HG03095 (cell line): ENCODE measurements around the gene ZNF436.

Source experiments
- ATAC-seq: cut with Tn5 transposase; IDR thresholded peaks from one replicate; pipeline ENCODE4 v1.9.1; 2021; ENCODE audit warnings: moderate library complexity; ENCODE audit not compliant: unreplicated experiment

Gene ZNF436

DNA sequence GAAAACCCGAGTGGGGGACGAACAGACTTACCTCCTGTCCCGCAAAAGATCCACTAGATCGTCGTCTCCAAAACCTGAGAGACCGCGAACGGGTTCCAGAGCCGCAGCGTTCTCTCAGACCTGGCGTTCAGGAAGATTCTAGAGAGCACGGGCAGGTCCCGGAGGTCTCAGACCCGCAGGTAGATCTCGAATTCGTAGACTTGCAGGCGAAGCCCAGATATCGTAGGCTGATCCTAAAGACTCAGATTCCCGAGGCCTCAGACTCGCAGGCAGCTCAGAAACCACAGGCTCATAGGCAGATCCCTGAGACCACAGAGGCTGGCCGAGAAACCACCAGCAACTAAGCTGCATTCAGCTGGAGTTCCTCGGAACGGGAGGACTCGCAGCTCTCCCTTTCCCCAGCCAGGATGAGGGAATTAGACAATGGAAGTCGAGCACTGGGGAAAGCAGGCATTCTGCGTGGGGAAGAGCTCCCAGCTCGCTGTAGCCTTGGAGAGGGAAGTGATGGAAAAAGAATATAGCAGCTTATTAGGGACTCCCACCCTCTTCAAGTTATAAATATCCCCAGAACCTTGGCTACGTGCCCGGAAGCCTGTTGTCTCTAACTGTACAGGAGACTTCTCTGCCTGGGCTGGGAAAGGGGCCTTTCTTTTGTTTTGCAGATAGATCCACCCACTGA is at the start of gene ZNF436:
Gene ZNF436, minus strand, starts transcription at position 502 of the 679 bp plus-strand sequence. CDS start 1,831 bp downstream, outside the sequence.
- ATAC-seq = no peak

DNA sequence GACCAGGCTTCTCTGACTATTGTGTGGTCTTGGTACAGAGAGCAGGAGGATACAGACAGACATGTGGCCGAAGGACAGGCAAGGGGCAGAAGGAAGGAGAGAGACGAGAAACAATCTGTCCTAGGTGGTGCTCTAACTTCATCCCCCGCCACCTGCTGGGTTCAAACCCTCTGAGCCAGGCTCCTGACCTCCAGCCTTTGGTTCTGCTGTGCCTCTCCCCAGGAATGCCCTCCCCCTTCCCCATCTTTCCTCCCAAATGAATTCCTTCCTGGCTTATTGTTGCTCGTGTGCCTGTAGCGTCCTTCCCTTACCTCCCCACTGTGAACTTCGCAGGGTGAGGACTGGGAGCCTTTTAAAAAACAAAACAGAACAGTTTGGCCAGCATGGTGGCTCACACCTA is 49.5 kb upstream of the ZNF436 start:
- no peak for ATAC-seq

DNA sequence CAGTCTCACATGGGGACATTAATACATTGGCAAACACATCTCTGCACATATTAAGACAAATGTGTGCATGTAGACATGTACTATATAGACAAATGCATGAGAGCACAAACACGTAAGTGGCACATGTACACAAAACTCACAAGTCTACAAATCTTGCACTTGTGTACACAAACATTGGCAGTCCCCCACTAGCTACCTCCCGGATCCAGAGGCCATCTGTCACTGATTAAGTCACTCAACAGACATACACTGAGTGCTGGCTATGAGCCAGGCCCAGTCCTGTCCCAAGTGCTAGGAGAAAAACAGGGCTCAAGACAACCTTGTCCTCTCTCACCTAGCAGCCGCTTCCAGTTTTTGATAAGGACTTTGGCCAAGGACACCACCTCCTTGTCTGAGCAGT is 47.9 kb upstream of the ZNF436 start:
- no peak for ATAC-seq

DNA sequence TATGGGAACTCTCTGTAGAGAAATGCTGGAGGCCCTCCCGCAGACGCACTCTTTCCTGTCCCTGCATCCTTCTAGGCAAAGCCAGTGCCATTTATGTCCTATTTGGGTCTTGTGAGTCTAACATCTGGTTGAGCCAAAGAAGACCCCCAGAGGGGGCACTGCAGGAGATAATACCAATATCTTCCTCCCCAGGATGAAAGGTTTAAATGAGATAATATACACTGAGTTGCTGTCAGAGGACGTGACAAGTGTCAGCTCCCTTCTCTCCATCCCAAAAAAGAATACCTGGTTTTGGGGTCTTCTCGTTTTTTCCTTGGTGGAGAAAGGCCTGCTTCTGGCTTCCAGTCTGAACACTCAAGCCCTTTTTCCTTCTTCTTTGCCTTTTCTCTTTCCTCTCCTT is 47.3 kb upstream of the ZNF436 start:
- ATAC-seq = no peak

DNA sequence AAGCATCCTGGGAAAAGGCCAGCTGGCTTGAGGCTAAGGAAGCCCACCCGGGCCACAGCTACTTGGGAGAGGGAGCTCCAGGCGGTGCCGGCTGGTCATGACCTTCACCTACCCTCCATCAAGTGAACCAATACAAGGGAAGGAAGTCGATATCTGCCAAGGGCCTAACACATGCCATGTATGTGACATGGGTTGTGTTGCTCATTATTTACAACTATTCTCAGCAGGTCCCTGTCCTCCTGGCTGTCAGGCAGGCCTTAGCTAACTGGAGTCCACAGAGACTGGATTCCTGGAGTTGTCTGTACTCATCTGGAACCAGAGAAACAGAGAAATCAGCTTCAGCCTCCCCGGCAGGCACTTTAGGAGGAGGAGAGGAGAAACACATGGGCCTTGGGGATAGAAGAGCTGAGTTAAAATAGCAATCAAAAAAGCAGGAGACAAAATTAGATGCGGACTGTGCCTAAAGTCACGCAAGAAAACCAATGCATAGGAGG is 39.2 kb upstream of the ZNF436 start:
- ATAC-seq = no peak

DNA sequence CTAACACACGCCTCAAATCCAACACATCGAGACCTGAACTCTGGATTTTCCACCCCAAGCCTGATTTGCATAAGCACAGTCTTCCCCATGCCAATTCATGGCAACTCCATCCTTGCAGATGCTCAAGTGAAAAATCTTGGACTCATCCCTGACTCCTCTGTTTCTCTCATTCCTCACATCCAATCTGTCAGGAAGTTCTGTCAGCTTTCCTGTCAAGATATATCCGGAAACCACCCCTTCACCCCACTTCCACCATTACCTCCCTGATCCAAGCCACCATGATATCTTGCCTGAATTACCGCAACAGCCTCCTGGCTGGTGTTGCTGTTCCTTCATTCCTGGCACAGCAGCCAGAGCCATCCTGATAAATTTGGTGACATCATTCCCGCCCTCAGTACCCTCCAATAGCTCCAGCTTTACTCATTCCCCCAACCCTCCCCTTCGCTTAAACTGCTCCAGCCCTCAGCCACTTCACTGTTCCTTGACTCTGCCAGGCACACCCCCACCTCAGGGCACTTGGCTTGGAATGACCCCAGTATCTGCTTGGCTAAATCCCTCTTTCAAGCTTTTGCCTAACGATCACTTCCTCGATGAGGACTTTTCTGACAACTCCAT is 37.5 kb upstream of the ZNF436 start:
- no peak for ATAC-seq

DNA sequence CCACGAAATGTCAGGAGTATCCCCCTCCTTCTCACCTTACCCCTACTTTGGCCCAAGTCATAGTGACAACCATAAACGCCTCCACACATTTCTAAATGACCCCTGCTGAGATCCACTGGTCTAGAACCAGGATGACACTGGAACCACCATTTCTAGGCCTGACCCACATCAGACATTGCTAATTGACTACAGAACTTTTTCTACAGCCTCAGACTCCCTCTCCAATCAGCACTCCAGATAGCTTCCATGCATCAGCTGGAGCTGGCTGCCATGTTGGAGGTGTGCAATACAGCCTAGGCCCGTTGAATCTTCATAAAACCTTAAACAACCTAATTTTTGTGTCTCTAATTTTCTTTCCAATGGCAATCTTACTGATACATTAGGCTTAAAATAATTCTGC is 36.3 kb upstream of the ZNF436 start:
- ATAC-seq = no peak

DNA sequence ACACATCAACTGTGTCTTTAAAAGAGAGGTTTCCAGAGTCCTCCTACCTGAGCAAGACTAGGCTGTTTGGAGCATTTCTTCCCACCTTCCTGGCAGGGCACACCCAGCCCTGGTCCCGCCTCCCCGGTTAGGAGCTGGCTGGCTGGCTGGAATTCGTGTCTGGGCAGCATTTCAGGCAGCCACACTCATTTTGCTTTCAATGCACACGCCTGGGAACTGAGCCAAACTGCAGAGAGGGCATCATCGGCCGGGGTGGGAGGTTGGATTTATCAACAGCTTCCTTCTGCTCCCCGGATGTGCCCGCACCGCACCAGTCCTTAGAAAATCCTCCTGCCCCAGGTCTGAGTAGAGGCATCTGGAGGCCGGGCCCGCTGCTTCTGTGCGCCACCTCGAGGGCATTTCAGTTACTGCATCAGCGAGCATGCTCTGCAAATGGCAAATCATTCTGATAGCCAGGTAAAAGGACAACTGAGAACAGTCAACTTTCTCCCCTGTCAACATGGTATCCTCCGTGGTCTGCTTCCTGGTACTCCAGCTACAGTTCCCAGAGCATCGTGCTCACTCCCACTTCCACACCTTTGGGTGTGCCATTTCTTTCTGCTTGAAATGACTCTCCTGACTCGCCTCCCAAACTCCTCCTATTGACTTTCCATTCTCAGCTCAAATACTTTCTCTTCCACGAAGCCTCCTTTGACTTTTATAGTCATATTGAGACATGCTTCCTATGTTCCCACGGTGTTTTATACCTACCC is 34.3 kb upstream of the ZNF436 start:
- no peak for ATAC-seq

DNA sequence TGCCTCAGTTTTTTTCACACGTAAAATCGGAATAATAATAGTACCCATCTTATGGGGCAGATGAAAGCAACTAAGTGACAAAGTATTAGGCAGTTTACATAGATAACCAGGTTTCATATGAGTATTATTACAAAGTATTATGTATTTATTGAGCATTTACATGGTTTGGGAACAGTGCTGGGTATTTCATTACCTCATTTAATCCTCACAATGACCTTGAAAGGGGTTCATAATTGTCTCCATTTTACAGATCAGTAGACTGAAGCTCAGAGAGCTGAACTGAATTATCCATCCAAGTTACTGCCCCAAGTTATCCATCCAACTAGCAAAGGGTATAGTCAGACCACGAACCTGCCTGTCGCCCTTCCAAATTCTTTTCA is 33.7 kb upstream of the ZNF436 start:
- no peak for ATAC-seq

DNA sequence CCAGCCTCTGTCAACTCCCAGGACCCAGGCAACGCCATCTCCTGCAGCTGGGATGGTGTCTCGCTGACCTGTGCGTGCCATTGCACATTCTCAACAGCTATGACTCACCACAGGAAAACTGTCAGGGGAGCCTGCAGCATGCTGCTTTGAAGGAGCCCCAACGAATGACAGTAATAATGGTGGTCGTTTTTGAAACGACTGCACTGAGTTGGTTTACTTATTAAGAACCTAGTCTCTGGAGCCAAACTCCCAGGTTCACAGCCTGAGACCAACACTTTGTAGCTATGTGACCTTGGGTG is 33.4 kb upstream of the ZNF436 start:
- ATAC-seq = no peak

DNA sequence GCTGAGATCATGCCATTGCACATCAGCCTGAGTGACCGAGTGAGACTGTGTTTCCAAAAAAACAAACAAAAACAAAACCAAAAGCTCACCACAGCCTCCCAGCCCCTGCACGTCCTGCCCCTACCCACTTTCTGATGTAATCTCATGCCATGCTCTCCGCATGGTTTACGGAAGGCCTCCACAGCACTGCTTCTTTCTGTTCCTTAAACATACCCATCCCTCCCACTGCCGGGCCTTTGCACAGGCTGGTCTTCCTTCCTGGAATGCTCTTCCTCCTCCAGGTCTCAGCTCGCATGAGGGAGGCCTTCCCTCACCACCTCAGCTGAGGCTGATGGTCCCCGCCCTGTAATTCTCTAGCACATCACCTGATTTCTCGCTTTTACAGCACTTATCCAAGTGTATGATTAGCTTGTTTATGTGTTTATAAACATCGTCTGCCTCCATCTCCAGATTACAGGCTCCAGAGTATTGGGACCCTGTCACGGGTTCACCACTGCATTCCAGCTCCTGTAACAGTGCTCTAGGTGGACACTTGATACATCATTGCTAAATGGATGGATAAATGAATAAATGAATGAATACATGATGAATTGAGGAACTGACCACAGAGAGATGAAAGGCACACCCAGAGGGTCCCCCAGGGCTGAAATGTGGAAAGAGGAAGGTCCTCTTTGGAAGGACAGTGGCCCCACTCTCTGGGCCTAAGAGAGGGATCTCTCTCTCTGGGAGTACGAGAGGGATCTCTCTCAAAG is 32.8 kb upstream of the ZNF436 start:
- ATAC-seq = no peak

DNA sequence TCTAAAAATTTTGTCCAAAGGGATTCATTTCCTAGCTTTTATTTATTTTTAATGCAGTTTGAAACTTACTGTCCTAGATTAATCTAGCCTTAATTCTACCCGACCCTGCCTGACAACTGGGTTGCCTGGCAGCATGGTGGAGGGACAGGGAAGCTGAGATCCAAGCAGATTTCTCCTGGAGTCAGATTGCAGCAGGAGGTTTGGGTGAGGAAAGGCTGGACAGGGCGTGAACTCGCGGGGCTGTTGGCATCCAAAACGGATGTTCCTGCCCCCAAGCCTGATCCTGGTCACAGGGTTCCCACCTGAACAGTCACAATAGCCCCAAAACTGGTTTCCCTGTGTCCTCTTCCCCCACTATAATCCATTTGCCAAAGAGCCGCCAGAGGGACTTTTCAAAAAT is 31.7 kb upstream of the ZNF436 start:
- ATAC-seq = no peak

DNA sequence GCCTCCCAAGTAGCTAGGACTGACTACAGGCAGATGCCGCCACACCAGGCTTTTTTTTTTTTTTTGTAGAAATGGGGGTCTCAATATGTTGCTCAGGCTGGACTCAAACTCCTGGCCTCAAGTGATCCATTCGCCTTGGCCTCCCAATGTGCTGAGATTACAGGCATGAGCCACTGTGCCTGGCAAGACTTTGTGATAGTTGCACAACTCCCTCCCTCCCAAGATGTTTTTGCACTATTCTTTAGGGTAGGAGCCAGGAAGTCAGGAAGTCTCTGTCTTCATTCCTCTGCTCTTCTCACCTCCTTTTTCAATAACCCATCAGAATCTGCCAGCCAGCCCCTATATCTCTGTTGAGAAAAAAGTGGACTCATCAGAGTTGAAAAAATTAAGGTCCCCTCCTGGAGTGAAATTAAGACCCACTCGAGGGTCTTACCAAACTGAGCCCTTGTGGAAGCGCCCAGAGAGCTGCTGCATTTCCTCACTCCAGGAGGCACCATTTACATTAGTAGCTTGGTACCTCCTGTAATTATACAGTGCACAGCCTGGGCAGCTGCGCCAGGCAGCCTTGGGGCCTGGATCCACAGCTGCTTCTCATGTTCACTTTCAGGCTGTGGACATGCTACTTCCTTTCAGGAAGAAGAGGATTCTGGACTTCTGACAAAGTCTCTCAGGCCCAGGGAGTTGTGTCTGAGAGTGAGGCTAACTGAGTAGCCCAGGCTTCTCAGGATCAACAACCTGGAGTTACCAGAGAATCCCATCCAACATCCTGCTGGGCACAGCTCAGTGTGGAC is 30.9 kb upstream of the ZNF436 start:
- no peak for ATAC-seq

DNA sequence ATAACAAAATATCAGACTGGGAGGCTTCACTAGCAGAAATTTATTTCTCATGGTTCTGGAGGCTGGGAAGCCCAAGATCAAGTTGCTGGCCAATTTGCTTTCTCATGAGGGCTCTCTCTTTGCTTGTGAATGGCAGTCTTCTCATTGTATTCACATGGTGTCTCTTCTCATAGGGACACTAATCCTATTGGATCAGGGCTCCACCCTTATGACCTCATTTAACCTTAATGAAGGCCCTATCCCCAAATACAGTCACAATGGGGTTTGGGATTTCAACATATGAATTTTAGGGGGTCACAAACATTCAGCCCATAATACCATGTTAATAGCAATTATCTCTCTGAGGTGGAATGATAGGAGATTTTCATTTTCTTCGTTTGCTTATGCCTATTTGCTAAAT is 29.6 kb upstream of the ZNF436 start:
- ATAC-seq = no peak

DNA sequence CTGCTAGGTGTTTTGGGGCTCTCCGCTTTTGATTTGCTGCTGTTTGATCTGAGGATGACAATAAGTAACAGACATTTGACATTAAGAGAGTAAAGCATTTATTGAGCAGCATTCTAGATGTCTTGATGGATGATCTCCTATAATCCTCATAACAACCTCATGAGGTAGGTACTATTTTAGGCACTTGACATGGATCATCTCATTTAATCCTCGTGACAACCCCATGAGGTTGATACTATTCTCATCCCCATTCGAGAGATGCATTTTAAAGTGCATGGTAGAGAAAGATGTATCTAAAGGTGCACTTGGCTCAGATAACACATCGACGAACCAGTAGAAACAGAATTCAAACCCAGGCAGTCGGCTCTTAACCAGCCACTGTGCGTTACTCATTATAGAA is 28.3 kb upstream of the ZNF436 start:
- ATAC-seq = no peak

DNA sequence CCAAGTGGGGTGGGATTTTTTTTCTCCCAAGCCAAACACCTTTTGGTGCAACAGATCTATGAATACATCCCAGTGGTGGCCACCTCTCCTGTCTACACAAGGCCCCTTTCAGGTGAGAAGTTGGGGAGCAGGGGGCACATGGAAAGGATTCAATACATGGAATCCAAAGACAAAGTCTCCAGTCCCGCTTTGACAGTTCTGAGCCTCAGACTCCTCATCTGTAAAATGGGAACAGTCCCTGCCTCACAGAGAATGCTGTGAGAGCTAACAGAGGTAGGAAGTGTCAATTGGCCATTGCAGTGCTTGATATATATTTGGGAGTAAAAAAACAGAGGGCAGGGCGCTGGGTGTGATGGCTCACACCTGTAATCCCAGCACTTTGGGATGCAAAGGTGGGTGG is 26.7 kb upstream of the ZNF436 start:
- no peak for ATAC-seq

DNA sequence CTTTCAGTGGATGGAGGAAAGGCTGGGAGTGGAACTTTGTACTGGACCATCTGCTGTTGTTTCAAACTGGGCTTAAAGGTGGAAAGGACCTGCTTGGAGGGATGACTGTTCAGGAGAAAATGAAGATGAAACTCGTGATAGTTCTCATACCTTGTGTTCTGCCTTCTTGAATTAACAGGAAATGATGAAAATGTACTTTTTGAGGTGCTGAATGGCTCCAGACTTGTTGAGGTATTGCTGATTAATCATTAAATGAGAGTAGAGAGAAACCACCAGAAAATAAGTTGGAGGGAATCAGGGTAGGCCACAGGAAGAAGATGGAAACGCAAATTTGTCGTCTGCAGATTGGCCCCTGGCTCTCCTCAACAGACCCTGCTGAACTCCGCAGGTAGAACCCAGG is 26.2 kb upstream of the ZNF436 start:
- ATAC-seq = no peak

DNA sequence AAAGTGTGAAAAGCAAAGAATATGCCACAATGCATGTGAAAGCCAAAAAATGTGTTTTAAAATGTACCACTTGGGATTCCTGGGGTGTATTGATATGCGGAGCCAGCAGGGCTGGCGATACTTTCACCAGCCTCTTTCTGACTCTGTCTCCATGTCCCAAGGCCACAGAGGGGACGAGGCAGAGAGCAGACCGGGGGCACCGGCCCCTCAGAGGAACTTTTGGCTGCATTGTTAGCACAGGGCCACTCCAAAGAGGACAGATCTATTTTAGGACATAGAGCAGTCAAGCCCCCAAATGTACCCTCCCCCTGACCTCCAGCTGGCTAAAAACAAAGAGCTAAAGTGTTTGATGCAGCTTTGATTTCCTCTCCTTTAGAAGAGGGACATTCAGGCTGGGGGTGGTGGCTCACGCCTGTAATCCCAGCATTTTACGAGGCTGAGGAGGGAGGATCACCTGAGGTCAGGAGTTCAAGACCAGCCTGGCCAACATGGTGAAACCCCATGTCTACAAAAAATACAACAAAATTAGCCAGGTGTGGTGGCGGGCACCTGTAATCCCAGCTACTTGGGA is 25.6 kb upstream of the ZNF436 start:
- no peak for ATAC-seq

DNA sequence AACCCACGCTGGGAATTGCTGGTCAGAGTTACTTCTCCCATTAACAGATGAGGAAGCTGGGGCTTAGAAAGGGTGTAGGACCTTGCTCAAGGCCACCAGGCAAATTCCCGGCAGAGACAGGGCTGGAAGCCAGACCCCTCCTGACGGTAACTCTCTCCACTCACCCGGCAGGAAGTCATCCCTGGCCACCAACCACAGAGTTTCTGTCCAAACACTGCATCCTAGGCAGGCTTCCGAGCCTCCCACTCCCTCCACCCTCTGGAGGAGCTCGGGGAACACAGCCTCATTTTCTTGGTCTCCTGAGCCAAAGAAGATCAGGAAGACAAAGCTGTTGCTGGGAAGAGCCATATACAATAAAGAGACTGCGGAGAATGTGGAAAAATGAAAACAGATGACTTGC is 25.0 kb upstream of the ZNF436 start:
- ATAC-seq = no peak

DNA sequence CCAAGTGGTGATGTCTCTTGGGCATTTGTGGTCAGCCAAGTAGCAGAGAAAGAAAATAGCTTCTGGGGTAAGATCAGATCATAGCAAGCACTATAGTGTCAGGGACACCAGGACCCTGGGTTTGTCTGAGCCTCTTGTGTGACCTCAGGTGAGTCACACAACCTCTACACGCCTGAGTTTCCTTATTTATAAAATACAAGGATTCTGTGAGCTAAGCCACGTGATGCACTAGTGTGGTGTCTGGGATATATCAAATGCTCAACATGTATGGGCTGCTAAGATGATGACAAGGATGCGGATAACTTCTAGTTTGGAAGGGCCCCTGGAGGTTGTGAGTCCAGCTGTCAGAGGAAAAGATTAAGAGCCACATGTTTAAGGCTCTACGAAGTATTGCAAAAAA is 24.5 kb upstream of the ZNF436 start:
- no peak for ATAC-seq

DNA sequence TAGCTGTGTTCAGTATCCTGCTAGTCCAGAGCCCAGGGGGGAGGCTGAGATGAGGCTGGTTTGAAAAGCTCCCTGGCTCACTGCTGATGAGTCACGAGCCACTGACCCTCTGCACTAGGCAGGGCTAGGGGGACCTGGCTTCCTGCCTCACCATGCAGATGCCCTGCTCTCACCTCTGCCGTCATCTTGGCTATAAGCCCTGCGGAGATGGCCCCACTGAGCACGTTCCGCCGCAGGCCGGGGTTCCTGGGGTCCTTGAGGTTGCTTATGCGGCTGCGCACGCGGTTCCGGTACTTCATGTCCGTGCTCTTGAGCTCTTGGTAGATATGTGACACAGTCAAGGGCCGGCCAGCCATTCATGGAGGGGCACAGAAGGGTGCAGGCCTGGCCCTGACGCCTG is 24.1 kb upstream of the ZNF436 start:
- no peak for ATAC-seq
